Panc1 (cell line): ENCODE measurements around the gene CLCNKA. TPM values are rescaled to one million over a fixed set of nuclear protein-coding genes. Genes with fewer than 3 reads are reported as not detected.
"Not testable (repeated sequence)": the region's sequence is repeated elsewhere in the genome, so short reads cannot be mapped to it uniquely, and the experiment has no call there.

ENCODE experiments used
- ATAC-seq: fragments of 200-7000 bp; cut with Tn5 transposase; 2 replicates; pipeline ENCODE4 v1.9.1; 2020; ENCODE audit warnings: mild to moderate bottlenecking, moderate library complexity
- BruUV-seq: library from RNA; stranded (reverse); fragments of 400-500 nt; replicated peaks from 2 replicates; lab custom pipeline; 2021; lab: Mats Ljungman, UMichigan
- CTCF ChIA-PET: fragments of 300-600 bp; sonication (Branson Sonifier 250); formaldehyde crosslinking; loops from one replicate; lab custom pipeline; 2022; ENCODE audit warnings: antibody characterized with exemption; lab: Charles Lee
- POLR2A ChIA-PET: fragments of 300-600 bp; sonication (Branson Sonifier 250); formaldehyde crosslinking; loops from one replicate; lab custom pipeline; 2022; ENCODE audit warnings: antibody characterized with exemption; lab: Charles Lee
- DNase-seq: peaks from one replicate; pipeline ENCODE4 v3.0.0-alpha.2; 2010; ENCODE audit warnings: low read depth, low spot score
- H3K27ac ChIP-seq: 2 replicates; pipeline ENCODE4 v1.5.1; 2011; ENCODE audit warnings: mild to moderate bottlenecking, low read length, inconsistent platforms
- H3K27me3 ChIP-seq: fragments of 200-500 bp; sonication (Bioruptor generic); 2 replicates; pipeline ENCODE4 v1.6.0; 2014; ENCODE audit warnings: low read length, inconsistent platforms; ENCODE audit not compliant: control insufficient read depth, insufficient read depth
- H3K36me3 ChIP-seq: fragments of 200-500 bp; sonication (Bioruptor generic); 2 replicates; pipeline ENCODE4 v1.5.1; 2014; ENCODE audit warnings: inconsistent platforms, mild to moderate bottlenecking, low read length, moderate library complexity; ENCODE audit not compliant: control insufficient read depth, insufficient read depth
- H3K4me1 ChIP-seq: 2 replicates; pipeline ENCODE4 v1.5.1; 2011; ENCODE audit warnings: inconsistent platforms, mild to moderate bottlenecking, low read length, moderate library complexity; ENCODE audit not compliant: control insufficient read depth, insufficient read depth
- H3K4me3 ChIP-seq, 2 experiments: 2 replicates each; pipeline ENCODE4 v1.5.1; 2011 to 2012; ENCODE audit warnings: low read depth in 2 of 2, low read length in 2 of 2, mild to moderate bottlenecking in 2 of 2, inconsistent platforms in 1 of 2, moderate library complexity in 1 of 2
- H3K9me3 ChIP-seq: fragments of 200-500 bp; sonication (Bioruptor generic); 2 replicates; pipeline ENCODE4 v1.5.1; 2014; ENCODE audit warnings: low read depth, mild to moderate bottlenecking, inconsistent platforms, low read length, moderate library complexity; ENCODE audit not compliant: control insufficient read depth, insufficient read depth
- CTCF ChIP-seq: fragments of 450-650 bp; IDR thresholded peaks from 2 replicates; pipeline ENCODE4 v1.5.1; 2017; ENCODE audit warnings: mild to moderate bottlenecking
- POLR2AphosphoS5 ChIP-seq: IDR thresholded peaks from 2 replicates; pipeline ENCODE4 v1.6.1; 2012; ENCODE audit warnings: mild to moderate bottlenecking, low read depth, low read length, moderate library complexity
- REST ChIP-seq, 2 experiments: IDR thresholded peaks; 2 replicates each; pipeline ENCODE4 v1.6.1; 2011 to 2012; ENCODE audit warnings: low read depth in 2 of 2, control low read depth in 1 of 2, low read length in 1 of 2, mild to moderate bottlenecking in 1 of 2, moderate library complexity in 1 of 2; ENCODE audit not compliant: insufficient read depth in 1 of 2
- SIN3A ChIP-seq: IDR thresholded peaks from 2 replicates; pipeline ENCODE4 v1.6.1; 2012; ENCODE audit warnings: low read depth, mild to moderate bottlenecking, low read length, moderate library complexity, borderline replicate concordance; ENCODE audit not compliant: insufficient read depth
- TCF7L2 ChIP-seq: IDR thresholded peaks from 2 replicates; pipeline ENCODE4 v1.6.1; 2011; ENCODE audit warnings: mild to moderate bottlenecking, low read depth, low read length, inconsistent platforms
- in situ Hi-C: cut with HindIII; loops from 2 replicates; pipeline ENCODE4 v1.10.0; 2016; ENCODE audit warnings: low sequenced_read_pairs, low pct_unique_long_range_greater_than_20kb
- intact Hi-C: fragments of 100-400 bp; cut with micrococcal nuclease; formaldehyde crosslinking; loops from one replicate; pipeline ENCODE4 v1.10.0; 2022; ENCODE audit not compliant: unreplicated experiment
- total RNA-seq: library from RNA; stranded (reverse); gene quantifications from one replicate; pipeline ENCODE4 v1.2.1, GENCODE V29; 2021; ENCODE audit not compliant: unreplicated experiment

Gene CLCNKA
- total RNA-seq, 1 experiment from 2014 or later = 0.57 TPM

GRCh38 chr1:16038620-16038912, 16.7 kb downstream of the CLCNKA start:
- Histone ChIP-seq H3K27ac (no peak overlapping the region), H3K9me3 (no peaks in the 10 kb centered on the region), H3K27me3 (no peaks in the 10 kb centered on the region), H3K4me1 (no peaks in the 10 kb centered on the region), H3K36me3 (no peaks in the 10 kb centered on the region), H3K4me3 (no peak overlapping the region)
- intact Hi-C loops = no loop called here
- CTCF ChIA-PET = no interaction called here
- no peak for DNase-seq
- no TSS peak for BruUV-seq
- no peak for ATAC-seq
- POLR2A ChIA-PET = no interaction called here
- in situ Hi-C loops = no loop called here
- TF ChIP-seq POLR2AphosphoS5 (no peak), TCF7L2 (no peak), REST (IDR thresholded peaks at IDR 0.05; ENCODE audit: insufficient read depth in 1 of 2, low read depth in 2 of 2, low read length in 1 of 2) (no peak), SIN3A (no peak), CTCF (no peak)

GRCh38 chr1:16039871-16040270, 18.0 kb downstream of the CLCNKA start:
- in situ Hi-C loops, POLR2A ChIA-PET, H3K9me3 ChIP-seq, H3K4me1 ChIP-seq, H3K27ac ChIP-seq, ATAC-seq, intact Hi-C loops, H3K4me3 ChIP-seq, H3K27me3 ChIP-seq, BruUV-seq, DNase-seq, H3K36me3 ChIP-seq: not testable (repeated sequence)
- CTCF ChIA-PET = interaction anchor here (1.3 kb wide), 1 partner anchor 30 kb away, joined by 3 read pairs; no protein-coding TSS in a partner anchor

DNA sequence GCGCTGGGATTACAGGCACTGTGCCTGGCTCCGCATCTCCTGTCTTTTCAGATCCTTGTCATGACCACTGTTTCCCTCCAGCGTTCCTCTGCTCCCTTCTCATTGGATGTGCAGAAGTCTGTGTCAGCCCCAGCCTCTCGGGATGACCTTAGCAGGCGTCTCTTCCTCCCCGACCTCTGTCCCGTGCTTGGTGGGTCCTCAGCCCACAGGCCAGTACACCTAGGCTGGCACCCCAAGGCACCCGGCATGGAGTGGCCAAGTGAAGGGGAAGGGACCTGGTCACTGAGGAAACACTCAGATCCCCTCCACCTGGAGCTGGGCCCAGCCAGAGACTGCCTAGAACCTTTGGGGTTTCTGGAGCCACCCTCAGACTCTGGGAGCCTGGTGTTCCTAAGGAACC, 19.4 kb downstream of the CLCNKA start:
- Histone ChIP-seq H3K36me3 (no peaks in the 10 kb centered on the region), H3K4me3 (no peak overlapping the region), H3K4me1 (no peaks in the 10 kb centered on the region), H3K9me3 (no peaks in the 10 kb centered on the region), H3K27ac (no peak overlapping the region), H3K27me3 (no peaks in the 10 kb centered on the region)
- CTCF ChIA-PET = interaction anchor here (0.6 to 0.7 kb wide), 3 partner anchors 17 to 337 kb away, joined by 5 to 6 read pairs (median 5); no protein-coding TSS in a partner anchor
- TF ChIP-seq TCF7L2 (no peak), POLR2AphosphoS5 (no peak), CTCF (no peak), SIN3A (no peak)
- ATAC-seq (no peak), DNase-seq (no peak)
- in situ Hi-C loops = no loop called here
- POLR2A ChIA-PET = interaction anchor here (0.7 kb wide), 1 partner anchor 156 kb away, joined by 3 read pairs; no protein-coding TSS in a partner anchor
- intact Hi-C loops = no loop called here
- BruUV-seq = no TSS peak
